Lower leg skin (tissue), 3 donors: ENCODE data around the gene AMBP.

Experiments used
- CTCF ChIP-seq, 3 donors: fragments of 450-650 bp; IDR thresholded peaks; one replicate each; pipeline ENCODE4 v1.5.1; 2016; ENCODE audit warnings: antibody characterized with exemption in 3 of 3, mild to moderate bottlenecking in 3 of 3, moderate library complexity in 2 of 3
- POLR2A ChIP-seq, 2 donors: fragments of 450-650 bp; IDR thresholded peaks; one replicate each; pipeline ENCODE4 v1.6.1; 2016 to 2017; ENCODE audit warnings: antibody characterized with exemption in 2 of 2, mild to moderate bottlenecking in 1 of 2, moderate library complexity in 1 of 2

GRCh38 chr9:114061292-114061691 lies 16.8 kb downstream of the AMBP start:
- TF ChIP-seq CTCF (IDR thresholded peaks at IDR 0.05), result no peak
- no peak for TF ChIP-seq POLR2A (IDR thresholded peaks at IDR 0.05)
